A549 treated with GW870086 at 1 μM for 4 hours (cell line): ENCODE data around the gene TAOK1. TPM values are rescaled to one million over a fixed set of nuclear protein-coding genes. Genes with fewer than 3 reads are reported as not detected.

Source experiments
- total RNA-seq: library from RNA; stranded (reverse); fragments of 200-300 nt; extraction: Qiagen RNA extraction; gene quantifications from 5 replicates; pipeline ENCODE4 v1.2.3, GENCODE V29; 2022; ENCODE audit warnings: low read depth

TAOK1 gene
- 13.4 to 27.1 TPM (median 22.7 TPM) in 5 replicates for total RNA-seq

GRCh38 chr17:29389982-29390850 lies at the start of gene TAOK1:
Gene TAOK1 (plus strand): TSS chr17:29390363. CDS start chr17:29451549, 61,186 bp downstream.

GRCh38 chr17:29566473-29567303 lies 176.5 kb downstream of the TAOK1 start, which contains the start of gene ABHD15:
Gene ABHD15 (minus strand): TSS chr17:29567037. CDS start chr17:29566966, 71 bp downstream.

GRCh38 chr17:29568331-29569244 lies 178.4 kb downstream of the TAOK1 start, which contains the start of gene TP53I13:
Gene TP53I13 (plus strand): TSS chr17:29568701. CDS start chr17:29568759, 58 bp downstream.

GRCh38 chr17:29589524-29590410 lies 199.6 kb downstream of the TAOK1 start, which contains the start of gene GIT1:
Gene GIT1 (minus strand): TSS chr17:29589648. CDS start chr17:29589378, 270 bp downstream.

GRCh38 chr17:29592850-29593551 lies 202.8 kb downstream of the TAOK1 start, which contains the start of gene ANKRD13B:
Gene ANKRD13B (plus strand): TSS chr17:29593132. CDS start chr17:29593622, 490 bp downstream.

Other genes with a start within 250 kb of the TAOK1 start
- gene MYO18A, start 210.0 kb upstream of the TAOK1 start, total RNA-seq = 24.6 to 31.5 TPM (median 26.2 TPM) in 5 replicates
- gene CRYBA1, start 143.5 kb upstream of the TAOK1 start, total RNA-seq = not detected in 5 replicates
- gene NUFIP2, start 96.2 kb upstream of the TAOK1 start, total RNA-seq = 39.9 to 61.6 TPM (median 57.0 TPM) in 5 replicates
- 22.0 to 26.9 TPM (median 25.8 TPM) in 5 replicates for gene ABHD15, start 176.7 kb downstream of the TAOK1 start, total RNA-seq
- gene TP53I13, start 178.3 kb downstream of the TAOK1 start, total RNA-seq = 72.9 to 103 TPM (median 99.5 TPM) in 5 replicates
- gene GIT1, start 199.3 kb downstream of the TAOK1 start, total RNA-seq = 73.3 to 88.2 TPM (median 82.7 TPM) in 5 replicates
- gene ANKRD13B, start 202.8 kb downstream of the TAOK1 start, total RNA-seq = 18.4 to 30.3 TPM (median 27.1 TPM) in 5 replicates
- gene CORO6, start 232.5 kb downstream of the TAOK1 start, total RNA-seq = 5.9 to 7.5 TPM (median 6.9 TPM) in 5 replicates